Measurements from ENCODE around the gene CEP112. TPM values are rescaled to one million over a fixed set of nuclear protein-coding genes. Genes with fewer than 3 reads are reported as not detected.

Gene CEP112
- polyA plus RNA-seq, 1 donor (not counting 4 experiments of a cell fraction or from before 2014, with no cell fraction given): 2.6 TPM

DNA sequence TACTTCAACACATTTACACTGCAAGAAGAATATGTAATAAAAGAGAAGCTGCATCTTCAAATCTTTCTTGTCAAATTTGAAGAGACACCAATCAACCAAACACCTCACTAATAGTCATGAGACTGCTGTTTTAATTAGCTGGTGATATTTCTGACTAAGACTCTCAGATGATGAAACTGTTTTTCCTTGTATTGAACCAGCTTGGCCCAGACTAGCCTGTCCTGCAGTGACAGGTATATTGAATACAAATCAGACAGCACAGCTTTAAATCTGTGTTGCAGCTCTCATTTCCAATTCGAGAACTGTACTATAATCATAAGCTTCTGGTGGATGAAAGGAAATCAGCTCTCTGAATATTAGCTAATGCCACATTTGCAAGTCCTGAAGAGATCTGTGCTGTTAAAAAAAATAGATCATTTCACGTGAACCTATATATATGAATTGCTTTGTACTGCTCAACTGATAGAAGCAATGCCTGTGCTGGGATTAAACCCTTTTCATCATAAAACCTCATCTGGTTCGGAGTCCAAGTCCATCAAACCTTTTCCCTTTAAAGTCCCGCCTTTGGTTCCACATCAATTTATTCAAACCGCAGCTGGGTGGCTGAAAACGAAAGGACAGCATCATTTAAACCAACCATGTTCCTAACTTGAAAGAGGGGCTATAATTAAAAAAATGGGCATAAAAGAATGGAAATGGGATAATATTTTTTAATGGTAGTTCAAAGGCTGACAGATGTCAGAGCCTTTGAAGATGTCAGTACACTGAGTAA lies 306.2 kb downstream of the CEP112 start:
- TF ChIP-seq EZH2 (IDR thresholded peaks at IDR 0.05; ENCODE audit: low read length): no peak
- TF ChIP-seq, protein P1, sequence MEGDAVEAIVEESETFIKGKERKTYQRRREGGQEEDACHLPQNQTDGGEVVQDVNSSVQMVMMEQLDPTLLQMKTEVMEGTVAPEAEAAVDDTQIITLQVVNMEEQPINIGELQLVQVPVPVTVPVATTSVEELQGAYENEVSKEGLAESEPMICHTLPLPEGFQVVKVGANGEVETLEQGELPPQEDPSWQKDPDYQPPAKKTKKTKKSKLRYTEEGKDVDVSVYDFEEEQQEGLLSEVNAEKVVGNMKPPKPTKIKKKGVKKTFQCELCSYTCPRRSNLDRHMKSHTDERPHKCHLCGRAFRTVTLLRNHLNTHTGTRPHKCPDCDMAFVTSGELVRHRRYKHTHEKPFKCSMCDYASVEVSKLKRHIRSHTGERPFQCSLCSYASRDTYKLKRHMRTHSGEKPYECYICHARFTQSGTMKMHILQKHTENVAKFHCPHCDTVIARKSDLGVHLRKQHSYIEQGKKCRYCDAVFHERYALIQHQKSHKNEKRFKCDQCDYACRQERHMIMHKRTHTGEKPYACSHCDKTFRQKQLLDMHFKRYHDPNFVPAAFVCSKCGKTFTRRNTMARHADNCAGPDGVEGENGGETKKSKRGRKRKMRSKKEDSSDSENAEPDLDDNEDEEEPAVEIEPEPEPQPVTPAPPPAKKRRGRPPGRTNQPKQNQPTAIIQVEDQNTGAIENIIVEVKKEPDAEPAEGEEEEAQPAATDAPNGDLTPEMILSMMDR (optimal IDR thresholded peaks at IDR 0.05 in 1 of 3, IDR thresholded peaks at IDR 0.05 in 1 of 3, conservative IDR thresholded peaks at IDR 0.05 in 1 of 3; ENCODE audit: extremely low read depth in 1 of 3, insufficient read depth in 2 of 3, low read length in 3 of 3): no peak
- Histone ChIP-seq H3K9me3 (ENCODE audit: control insufficient read depth, low read depth, low read length) (no peaks in the 10 kb centered on the region), H3K4me3 (ENCODE audit: control insufficient read depth in 2 of 3, extremely low read depth in 1 of 3, insufficient read depth in 2 of 3, low read depth in 1 of 3, low read length in 3 of 3) (no peak overlapping the region)

DNA sequence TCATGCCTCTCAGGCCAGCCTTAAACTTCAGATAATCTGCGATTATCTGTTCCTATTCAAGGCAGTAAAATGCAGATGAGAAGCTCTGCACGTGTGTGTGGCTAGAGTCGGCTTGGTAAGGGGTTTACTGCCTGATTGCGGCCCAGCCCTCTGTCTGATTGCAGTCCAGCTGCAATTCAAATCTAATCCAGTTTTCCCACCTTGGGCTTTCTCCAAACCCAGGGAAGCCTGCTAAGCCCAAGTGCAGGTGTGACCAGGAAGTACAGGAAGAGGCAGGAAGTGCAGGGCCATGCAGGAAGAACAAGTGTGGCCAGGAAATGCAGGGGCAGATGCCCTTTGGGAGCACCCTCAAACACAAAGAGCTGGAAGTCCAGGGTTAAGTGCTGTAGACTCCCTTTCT lies 314.9 kb downstream of the CEP112 start:
- FAIRE-seq: no peak
- H3K27ac ChIP-seq (ENCODE audit: control insufficient read depth, insufficient read depth, low read length): no peak overlapping the region
- H2AFZ ChIP-seq (ENCODE audit: control insufficient read depth, low read length): no peak overlapping the region
- no peaks in the 10 kb centered on the region for H3K9me1 ChIP-seq (ENCODE audit: control insufficient read depth, extremely low read depth, insufficient read depth, low read length)
- H3K79me2 ChIP-seq (ENCODE audit: control insufficient read depth, insufficient read depth, low read length): no peaks in the 10 kb centered on the region
- no peaks in the 10 kb centered on the region for H3K9me3 ChIP-seq (ENCODE audit: control insufficient read depth, low read depth, low read length)
- no peaks in the 10 kb centered on the region for H3K27me3 ChIP-seq (ENCODE audit: control insufficient read depth, extremely low read depth, insufficient read depth, low read length)
- H3K4me2 ChIP-seq (ENCODE audit: control insufficient read depth, extremely low read depth, insufficient read depth, low read depth, low read length): no peak overlapping the region
- no peaks in the 10 kb centered on the region for H4K20me1 ChIP-seq (ENCODE audit: control insufficient read depth, extremely low read depth, insufficient read depth, low read length)
- H3K9ac ChIP-seq (ENCODE audit: control insufficient read depth, extremely low read depth, insufficient read depth, low read length): no peak overlapping the region
- H3K36me3 ChIP-seq (ENCODE audit: control insufficient read depth in 2 of 2, extremely low read depth in 1 of 2, insufficient read depth in 2 of 2, low read length in 2 of 2): no peaks in the 10 kb centered on the region
- DNase-seq (ENCODE audit: low read depth, low spot score): no peak
- TF ChIP-seq EZH2 (IDR thresholded peaks at IDR 0.05; ENCODE audit: low read length): no peak
- TF ChIP-seq, protein P1 (optimal IDR thresholded peaks at IDR 0.05 in 1 of 3, IDR thresholded peaks at IDR 0.05 in 1 of 3, conservative IDR thresholded peaks at IDR 0.05 in 1 of 3; ENCODE audit: extremely low read depth in 1 of 3, insufficient read depth in 2 of 3, low read length in 3 of 3): no peak
- no peaks in the 10 kb centered on the region for H3K4me1 ChIP-seq (ENCODE audit: control insufficient read depth, extremely low read depth, insufficient read depth, low read length)
- dilution Hi-C loops (cut with MboI; ENCODE audit: extremely low pct_ligation_motif_present, low sequenced_read_pairs): no loop called here
- H3K4me3 ChIP-seq (ENCODE audit: control insufficient read depth in 2 of 3, extremely low read depth in 1 of 3, insufficient read depth in 2 of 3, low read depth in 1 of 3, low read length in 3 of 3): no peak overlapping the region

More for the DNA sequence above, 306.2 kb downstream of the CEP112 start:
- H3K9ac ChIP-seq (ENCODE audit: control insufficient read depth, extremely low read depth, insufficient read depth, low read length): no peak overlapping the region
- H3K4me2 ChIP-seq (ENCODE audit: control insufficient read depth, extremely low read depth, insufficient read depth, low read depth, low read length): peak overlapping the region; percentile 53
- dilution Hi-C loops (cut with MboI; ENCODE audit: extremely low pct_ligation_motif_present, low sequenced_read_pairs): no loop called here
- H3K27me3 ChIP-seq (ENCODE audit: control insufficient read depth, extremely low read depth, insufficient read depth, low read length): no peaks in the 10 kb centered on the region
- no peaks in the 10 kb centered on the region for H4K20me1 ChIP-seq (ENCODE audit: control insufficient read depth, extremely low read depth, insufficient read depth, low read length)
- no peaks in the 10 kb centered on the region for H3K9me1 ChIP-seq (ENCODE audit: control insufficient read depth, extremely low read depth, insufficient read depth, low read length)
- DNase-seq (ENCODE audit: low read depth, low spot score) (peak; percentile 4), FAIRE-seq (peak; percentile 9)
- no peaks in the 10 kb centered on the region for H3K79me2 ChIP-seq (ENCODE audit: control insufficient read depth, insufficient read depth, low read length)
- no peak overlapping the region for H2AFZ ChIP-seq (ENCODE audit: control insufficient read depth, low read length)
- H3K4me1 ChIP-seq (ENCODE audit: control insufficient read depth, extremely low read depth, insufficient read depth, low read length): peaks cover 7% of the 10 kb centered on the region
- H3K36me3 ChIP-seq (ENCODE audit: control insufficient read depth in 2 of 2, extremely low read depth in 1 of 2, insufficient read depth in 2 of 2, low read length in 2 of 2): no peaks in the 10 kb centered on the region
- H3K27ac ChIP-seq (ENCODE audit: control insufficient read depth, insufficient read depth, low read length): no peak overlapping the region

All from keratinocyte (primary cell).